HG03025 (cell line): ENCODE results near the gene TNS1.
A peak's percentile ranks its signal among the peaks of the same experiment; 100 is the strongest.

Experiments
- ATAC-seq: cut with Tn5 transposase; IDR thresholded peaks from one replicate; pipeline ENCODE4 v1.9.1; 2021; ENCODE audit warnings: mild to moderate bottlenecking, moderate library complexity; ENCODE audit not compliant: unreplicated experiment, low FRiP score

The TNS1 gene

DNA sequence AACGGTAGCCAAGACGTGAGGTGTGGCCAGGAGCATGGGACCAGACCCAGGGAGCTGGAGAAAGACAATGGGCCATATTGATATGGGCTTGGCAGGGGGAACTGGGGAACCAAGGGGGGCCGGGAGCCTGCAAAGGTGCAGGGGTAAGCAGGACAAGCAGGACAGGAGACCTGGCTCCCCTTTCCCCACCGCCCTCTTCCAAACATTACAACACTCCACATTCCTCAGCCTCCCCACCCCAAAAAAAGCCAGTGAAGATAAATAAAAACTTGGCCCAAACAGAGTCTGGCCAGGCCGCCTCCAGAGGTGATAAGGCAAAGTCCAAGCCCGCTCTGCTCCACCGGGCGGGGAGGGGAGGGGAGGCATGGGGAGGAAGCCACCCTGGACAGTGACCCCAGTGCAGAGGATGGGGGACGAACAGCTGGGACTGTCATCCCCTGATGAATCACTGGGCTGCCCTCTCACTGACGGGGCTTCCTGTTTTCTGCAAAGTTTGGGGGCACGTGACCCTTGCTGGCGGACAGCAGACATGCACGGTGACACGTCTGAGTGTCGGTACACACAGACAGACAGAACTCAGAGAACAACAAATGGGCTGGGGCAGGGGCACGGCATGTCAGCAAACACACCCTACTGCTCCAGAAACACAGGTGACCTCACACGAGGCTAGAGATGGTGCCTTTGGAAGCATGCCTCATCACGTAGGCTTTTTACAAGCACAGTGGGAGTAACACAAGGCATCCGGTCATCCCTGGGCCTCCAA lies 100.2 kb downstream of the TNS1 start:
- no peak for ATAC-seq

- no peak for ATAC-seq
These were observed 100.9 kb downstream of the TNS1 start for GRCh38 chr2:217901835-217902378.

GRCh38 chr2:217901400-217901799 lies 101.4 kb downstream of the TNS1 start:
- no peak for ATAC-seq

DNA sequence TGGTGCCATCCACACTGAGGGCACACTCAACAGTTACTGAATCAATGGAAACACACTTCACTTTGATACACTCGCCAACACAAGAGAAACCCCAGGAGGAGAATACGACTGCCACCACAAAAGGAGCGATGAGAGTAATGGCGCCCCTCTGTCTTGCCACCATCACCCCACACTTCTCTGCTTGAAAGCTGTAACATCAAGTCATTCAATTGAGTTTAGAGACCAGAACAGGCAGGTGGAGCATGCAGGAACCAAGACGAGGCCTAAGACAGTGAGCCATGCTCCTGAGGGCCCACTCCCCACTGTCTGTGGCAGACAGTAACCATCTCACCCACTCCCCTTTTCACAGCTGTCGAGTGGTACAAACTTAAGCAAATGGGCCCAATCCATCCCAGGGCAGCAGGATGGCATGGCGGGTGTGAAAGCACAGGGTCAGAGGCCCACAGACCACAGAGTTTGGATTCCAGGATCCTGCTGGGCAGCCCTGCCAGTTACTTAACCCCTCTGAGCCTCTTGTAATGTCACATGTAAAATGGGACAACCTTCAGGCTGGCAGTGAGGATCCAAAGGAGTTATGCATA lies 101.9 kb downstream of the TNS1 start:
- ATAC-seq = no peak

DNA sequence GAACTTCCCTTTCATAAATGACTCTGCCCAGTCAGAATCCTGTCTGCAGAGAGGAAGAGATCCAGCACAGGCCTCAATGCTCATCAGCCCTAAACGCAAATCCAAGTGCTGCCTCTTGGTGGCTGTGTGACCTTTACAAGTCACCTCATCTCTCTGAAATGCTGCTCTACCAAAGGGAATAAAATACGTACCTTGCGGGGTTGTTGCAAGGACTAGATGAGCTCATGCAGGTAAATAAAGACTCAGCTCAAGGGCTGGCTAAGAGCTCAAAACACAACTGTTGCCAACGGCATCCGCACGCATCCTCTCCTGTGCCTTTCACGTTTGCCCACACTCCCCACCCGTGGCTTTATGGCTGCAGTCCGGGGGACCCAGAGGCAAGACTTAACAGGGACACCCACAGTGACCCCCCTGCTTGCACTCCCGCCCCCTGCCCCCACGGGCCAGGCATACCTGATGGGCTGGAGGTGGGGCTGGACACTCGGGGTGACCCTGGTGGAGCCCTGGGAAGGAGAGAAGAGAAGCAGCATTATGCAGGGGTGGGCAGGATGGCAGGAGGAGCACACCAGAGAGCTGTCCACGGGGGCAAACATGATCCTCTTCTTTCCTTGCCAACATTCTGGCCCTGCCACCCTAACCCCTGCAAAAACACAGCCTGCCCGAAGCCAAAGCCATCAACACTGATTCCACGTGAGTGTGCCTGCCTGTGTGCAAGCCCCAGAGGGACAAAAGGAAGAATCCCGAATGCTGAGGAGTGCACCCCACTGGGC lies 102.6 kb downstream of the TNS1 start:
- no peak for ATAC-seq

GRCh38 chr2:217899231-217900009 lies 103.4 kb downstream of the TNS1 start:
- ATAC-seq = no peak

DNA sequence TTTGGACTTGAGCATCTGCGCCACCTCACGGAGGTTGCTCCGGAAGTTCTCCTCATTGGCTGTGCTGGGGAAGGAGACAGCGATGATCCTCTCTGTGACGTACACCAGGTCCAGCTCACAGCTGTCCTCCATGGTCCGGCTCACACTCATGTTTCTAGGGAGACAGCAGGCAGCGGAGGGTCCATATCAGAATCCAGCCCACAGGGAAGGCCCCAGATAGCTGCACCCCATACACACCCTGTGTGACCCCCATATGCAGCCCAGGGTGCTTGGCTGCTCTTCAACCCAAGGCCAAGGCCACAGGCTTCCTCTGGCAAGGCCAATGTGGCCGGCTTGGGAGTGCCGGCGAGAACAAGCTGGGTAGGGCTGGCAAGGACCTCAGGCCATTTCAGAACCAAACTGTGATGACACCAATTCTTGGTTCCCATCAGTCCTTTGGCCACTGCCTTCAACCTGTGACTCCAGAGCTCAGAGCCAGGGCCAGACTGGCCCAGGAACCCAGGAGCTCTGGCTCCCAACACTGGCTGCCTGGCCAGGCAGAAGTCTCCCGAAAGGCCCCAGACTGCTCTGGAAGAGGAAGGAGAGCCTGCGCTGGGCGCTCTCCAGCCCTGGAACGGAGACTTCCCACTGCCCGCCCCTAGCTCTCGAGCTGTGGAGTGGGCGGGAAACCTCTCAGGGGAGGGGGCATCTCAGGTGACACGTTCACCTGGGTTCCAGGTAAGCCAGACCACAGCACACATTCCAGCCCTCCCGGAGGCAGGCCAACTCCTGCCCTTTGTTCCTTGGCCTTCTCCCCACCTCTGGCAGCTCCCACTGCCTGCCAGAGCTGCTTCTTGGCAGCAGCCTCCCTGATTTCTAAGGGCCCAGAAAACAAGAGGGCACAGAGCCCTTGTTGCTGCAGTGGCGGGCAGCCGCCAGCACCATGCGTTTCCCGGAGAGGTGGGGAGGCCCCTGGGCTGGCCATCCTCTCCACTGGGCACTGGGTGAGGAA lies 104.7 kb downstream of the TNS1 start:
- ATAC-seq = no peak

DNA sequence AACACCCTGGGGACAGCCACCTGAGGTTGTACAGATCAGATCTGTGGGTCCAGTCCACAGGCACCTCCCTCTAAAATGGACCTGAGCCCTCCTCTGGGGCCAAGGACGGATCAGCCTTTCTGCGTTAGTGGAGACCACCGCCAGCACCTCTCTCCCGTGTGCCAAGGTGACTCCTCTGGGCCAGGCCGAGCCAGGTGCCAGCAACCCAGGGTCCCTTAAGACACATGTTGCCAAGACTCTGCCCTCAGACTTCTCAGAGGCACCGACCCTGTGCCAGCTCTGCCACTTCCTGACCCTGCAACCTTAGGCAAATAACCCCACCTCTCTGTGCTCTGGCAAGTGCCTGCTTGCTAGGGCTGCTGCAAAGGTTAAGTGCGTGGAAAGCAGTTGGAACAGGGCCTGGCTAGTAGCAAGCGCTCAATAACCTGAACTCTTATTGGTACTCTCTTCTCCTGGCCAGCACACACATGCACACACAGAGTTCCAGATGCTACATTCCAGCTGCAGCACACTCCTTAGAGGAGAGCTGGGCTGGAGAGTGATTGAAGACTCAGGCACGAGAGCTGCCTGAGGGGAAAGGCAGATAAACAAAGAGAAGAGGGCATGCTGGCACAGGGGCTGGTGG lies 105.6 kb downstream of the TNS1 start:
- ATAC-seq = no peak

DNA sequence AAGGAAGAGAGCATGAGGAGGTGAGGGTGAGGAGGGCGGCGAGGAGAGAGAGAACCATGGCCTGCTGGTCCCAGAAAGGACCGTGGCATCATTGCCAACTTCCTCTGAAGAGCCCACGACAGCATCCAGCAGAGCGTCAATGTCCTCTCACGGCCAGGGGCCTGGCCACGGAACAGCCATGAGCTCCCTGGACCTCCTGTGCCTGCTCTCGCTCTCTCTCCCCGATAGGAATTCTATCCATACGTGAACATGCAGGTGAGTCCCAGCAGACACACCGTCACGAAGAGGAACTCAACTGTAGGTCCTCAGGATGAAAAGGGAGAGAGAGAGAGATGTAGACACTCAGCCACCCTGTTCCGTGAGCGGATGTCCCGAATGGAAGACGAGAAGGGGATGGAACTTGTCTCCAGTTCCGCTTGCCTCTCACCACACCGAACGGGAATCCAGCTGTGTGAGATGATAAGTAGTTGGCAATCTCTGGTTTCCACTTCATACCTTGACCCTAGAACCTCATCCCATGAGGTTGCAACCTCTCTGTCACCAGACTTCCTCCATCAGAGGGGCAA lies 107.6 kb downstream of the TNS1 start:
- no peak for ATAC-seq

- ATAC-seq = no peak
These were observed 109.4 kb downstream of the TNS1 start for GRCh38 chr2:217893440-217893839.

- no peak for ATAC-seq
These were observed 110.2 kb downstream of the TNS1 start for GRCh38 chr2:217892560-217892959.

- no peak for ATAC-seq
These were observed 112.3 kb downstream of the TNS1 start for GRCh38 chr2:217890445-217890844.

DNA sequence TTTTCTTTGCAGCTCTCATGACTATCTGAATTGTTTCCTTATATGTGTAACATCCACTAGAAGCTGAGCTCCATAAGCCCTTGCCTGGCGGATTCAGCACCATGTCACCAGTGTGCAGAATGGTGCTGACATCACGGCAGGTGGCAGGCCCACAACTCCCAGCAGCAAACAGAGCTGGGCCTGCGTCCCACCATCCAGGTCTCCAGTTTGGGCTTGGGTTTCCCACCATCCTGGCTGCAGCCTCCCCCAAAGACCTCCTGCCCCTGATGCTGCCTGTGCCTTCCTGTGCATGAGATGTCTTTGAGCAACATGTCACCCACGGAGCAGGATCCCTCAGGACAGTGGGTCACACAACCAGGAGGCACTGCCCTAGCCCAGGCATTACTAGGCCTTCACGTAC lies 113.1 kb downstream of the TNS1 start:
- ATAC-seq = no peak

- ATAC-seq = no peak
These were observed 114.7 kb downstream of the TNS1 start for GRCh38 chr2:217887841-217888701.

- ATAC-seq = peak; percentile 68
These were observed 116.0 kb downstream of the TNS1 start for GRCh38 chr2:217886720-217887309.

GRCh38 chr2:217886091-217886490 lies 116.7 kb downstream of the TNS1 start:
- no peak for ATAC-seq

DNA sequence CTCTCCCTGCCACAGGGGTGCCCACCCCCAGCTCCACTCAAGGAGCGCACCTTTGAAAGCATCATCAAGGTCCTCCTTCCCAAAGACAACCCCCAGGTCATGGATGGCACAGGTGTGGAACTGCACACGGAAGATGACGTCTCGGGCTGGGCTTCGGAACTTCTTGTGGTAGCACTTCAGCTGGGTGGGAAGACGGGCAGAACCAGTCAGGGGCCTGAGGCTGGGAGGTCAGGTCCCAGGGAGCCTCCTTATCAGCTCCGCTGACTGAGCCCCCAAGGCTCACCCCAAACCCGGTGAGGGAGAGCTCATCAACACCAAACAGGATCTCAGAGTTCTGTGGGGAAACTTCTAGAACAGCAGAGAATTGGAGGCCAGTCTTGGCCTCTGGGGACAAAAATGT lies 117.8 kb downstream of the TNS1 start:
- no peak for ATAC-seq
